IMR-90 (cell line): ENCODE data around the gene ASAP2.

Experiments
- CEBPB ChIP-seq: IDR thresholded peaks from 2 replicates; pipeline ENCODE4 v1.6.1; 2012; ENCODE audit warnings: low read depth, low read length, improper control_type of control experiment
- FOS ChIP-seq: fragments of 150-350 bp; IDR thresholded peaks from 2 replicates; pipeline ENCODE4 v1.6.1; 2016; ENCODE audit warnings: low read depth, low read length
- MAFK ChIP-seq: IDR thresholded peaks from 2 replicates; pipeline ENCODE4 v1.6.1; 2012; ENCODE audit warnings: low read depth, low read length, improper control_type of control experiment
- MAZ ChIP-seq: IDR thresholded peaks from 2 replicates; pipeline ENCODE4 v1.6.1; 2012; ENCODE audit warnings: low read depth, mild to moderate bottlenecking, low read length, improper control_type of control experiment, moderate library complexity, borderline replicate concordance
- POLR2A ChIP-seq: IDR thresholded peaks from 2 replicates; pipeline ENCODE4 v1.6.1; 2012; ENCODE audit warnings: mild to moderate bottlenecking, low read depth, low read length
- RCOR1 ChIP-seq: IDR thresholded peaks from 2 replicates; pipeline ENCODE4 v1.6.1; 2012; ENCODE audit warnings: mild to moderate bottlenecking, low read length, improper control_type of control experiment; ENCODE audit not compliant: insufficient replicate concordance
- TF ChIP-seq, protein P1 (sequence below): conservative IDR thresholded peaks from 2 replicates; pipeline ENCODE4 v1.5.1; 2012; ENCODE audit warnings: mild to moderate bottlenecking, low read depth, low read length, improper control_type of control experiment

DNA sequence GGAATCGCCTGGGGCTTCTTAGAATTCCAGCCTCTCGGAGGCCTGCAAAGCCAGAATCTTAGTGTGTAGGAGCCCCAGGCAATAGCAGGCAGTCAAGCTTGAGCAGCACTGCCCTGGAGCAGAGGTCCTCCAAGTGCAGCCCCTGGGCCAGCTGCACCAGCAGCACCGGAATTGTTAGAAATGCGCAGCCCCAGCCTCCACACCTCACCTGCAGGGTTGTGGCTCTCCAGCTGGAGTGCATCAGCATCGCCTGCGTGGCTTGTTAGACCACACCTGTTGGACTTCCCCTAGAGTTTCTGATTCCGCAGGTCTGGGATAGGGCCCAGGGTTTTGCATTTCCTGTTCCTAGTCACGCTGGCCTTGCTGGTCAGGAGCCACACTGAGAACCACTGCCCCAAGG is 100.3 kb downstream of the ASAP2 start:
- TF ChIP-seq, protein P1, sequence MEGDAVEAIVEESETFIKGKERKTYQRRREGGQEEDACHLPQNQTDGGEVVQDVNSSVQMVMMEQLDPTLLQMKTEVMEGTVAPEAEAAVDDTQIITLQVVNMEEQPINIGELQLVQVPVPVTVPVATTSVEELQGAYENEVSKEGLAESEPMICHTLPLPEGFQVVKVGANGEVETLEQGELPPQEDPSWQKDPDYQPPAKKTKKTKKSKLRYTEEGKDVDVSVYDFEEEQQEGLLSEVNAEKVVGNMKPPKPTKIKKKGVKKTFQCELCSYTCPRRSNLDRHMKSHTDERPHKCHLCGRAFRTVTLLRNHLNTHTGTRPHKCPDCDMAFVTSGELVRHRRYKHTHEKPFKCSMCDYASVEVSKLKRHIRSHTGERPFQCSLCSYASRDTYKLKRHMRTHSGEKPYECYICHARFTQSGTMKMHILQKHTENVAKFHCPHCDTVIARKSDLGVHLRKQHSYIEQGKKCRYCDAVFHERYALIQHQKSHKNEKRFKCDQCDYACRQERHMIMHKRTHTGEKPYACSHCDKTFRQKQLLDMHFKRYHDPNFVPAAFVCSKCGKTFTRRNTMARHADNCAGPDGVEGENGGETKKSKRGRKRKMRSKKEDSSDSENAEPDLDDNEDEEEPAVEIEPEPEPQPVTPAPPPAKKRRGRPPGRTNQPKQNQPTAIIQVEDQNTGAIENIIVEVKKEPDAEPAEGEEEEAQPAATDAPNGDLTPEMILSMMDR: no peak
- no peak for TF ChIP-seq RCOR1
- TF ChIP-seq POLR2A: no peak
- no peak for TF ChIP-seq MAFK
- TF ChIP-seq CEBPB: no peak
- no peak for TF ChIP-seq MAZ
- TF ChIP-seq FOS: no peak
